ENCODE measurements around the gene FAM216B. TPM values are rescaled to one million over a fixed set of nuclear protein-coding genes. Genes with fewer than 3 reads are reported as not detected.

FAM216B gene
- total RNA-seq, 3 donors from 2014 or later (not counting 1 experiment from before 2014, with no cell fraction given), result not detected

- Histone ChIP-seq H3K27me3 (ENCODE audit: control insufficient read depth, insufficient read depth, low read length) (no peaks in the 10 kb centered on the region), H3K4me1 (ENCODE audit: control insufficient read depth, insufficient read depth, low read length) (no peaks in the 10 kb centered on the region), H3K27ac (ENCODE audit: low read length) (no peak overlapping the region), H3K4me3 (ENCODE audit: low read length) (no peak overlapping the region), H3K9me3 (ENCODE audit: control insufficient read depth, insufficient read depth, low read length) (no peaks in the 10 kb centered on the region), H3K36me3 (ENCODE audit: control insufficient read depth, insufficient read depth, low read length) (no peaks in the 10 kb centered on the region)
- TF ChIP-seq CTCF (IDR thresholded peaks at IDR 0.05), result no peak
- DNase-seq, result peak in 1 of 2 donors; percentile 4
- Mint-ChIP-seq H3K9me3 (no peaks in the 10 kb centered on the region), H3K4me3 (no peak overlapping the region), H3K27me3 (ENCODE audit: low read depth in 2 of 2) (peaks cover 3 to 8% of the 10 kb centered on the region in 2 donors), H3K4me1 (no peaks in the 10 kb centered on the region), H3K27ac (no peak overlapping the region), H3K36me3 (no peaks in the 10 kb centered on the region)
- intact Hi-C loops (cut with micrococcal nuclease), result no loop called here
- no CpG with 5 or more reads among the region's 1 CpG for WGBS (ENCODE audit: insufficient coverage)
- no peak for ATAC-seq
Measured at GRCh38 chr13:42740753-42741152, 40.6 kb upstream of the FAM216B start.

- Mint-ChIP-seq H3K27ac (no peak overlapping the region), H3K9me3 (no peaks in the 10 kb centered on the region), H3K27me3 (ENCODE audit: low read depth in 2 of 2) (peaks cover 3 to 8% of the 10 kb centered on the region in 2 donors), H3K4me1 (no peaks in the 10 kb centered on the region), H3K36me3 (no peaks in the 10 kb centered on the region), H3K4me3 (no peak overlapping the region)
- Histone ChIP-seq H3K9me3 (ENCODE audit: control insufficient read depth, insufficient read depth, low read length) (no peaks in the 10 kb centered on the region), H3K27me3 (ENCODE audit: control insufficient read depth, insufficient read depth, low read length) (no peaks in the 10 kb centered on the region), H3K4me3 (ENCODE audit: low read length) (no peak overlapping the region), H3K36me3 (ENCODE audit: control insufficient read depth, insufficient read depth, low read length) (no peaks in the 10 kb centered on the region), H3K4me1 (ENCODE audit: control insufficient read depth, insufficient read depth, low read length) (no peaks in the 10 kb centered on the region), H3K27ac (ENCODE audit: low read length) (no peak overlapping the region)
- DNase-seq (no peak), ATAC-seq (no peak)
- intact Hi-C loops (cut with micrococcal nuclease), result no loop called here
- WGBS (ENCODE audit: insufficient coverage), result 95% methylated on average over 2 of the region's 2 CpGs
- no peak for TF ChIP-seq CTCF (IDR thresholded peaks at IDR 0.05)
Measured at GRCh38 chr13:42741914-42742313, 39.5 kb upstream of the FAM216B start.

- H3K4me1 Mint-ChIP-seq, result no peaks in the 10 kb centered on the region
- H3K27me3 Mint-ChIP-seq (ENCODE audit: low read depth in 2 of 2), result peaks cover 0 to 2% of the 10 kb centered on the region in 2 donors
- Histone ChIP-seq H3K36me3 (ENCODE audit: control insufficient read depth, insufficient read depth, low read length) (no peaks in the 10 kb centered on the region), H3K4me1 (ENCODE audit: control insufficient read depth, insufficient read depth, low read length) (no peaks in the 10 kb centered on the region), H3K4me3 (ENCODE audit: low read length) (no peak overlapping the region), H3K9me3 (ENCODE audit: control insufficient read depth, insufficient read depth, low read length) (no peaks in the 10 kb centered on the region), H3K27me3 (ENCODE audit: control insufficient read depth, insufficient read depth, low read length) (no peaks in the 10 kb centered on the region), H3K27ac (ENCODE audit: low read length) (no peak overlapping the region)
- H3K36me3 Mint-ChIP-seq, result no peaks in the 10 kb centered on the region
- no peak overlapping the region for H3K27ac Mint-ChIP-seq
- 95% methylated on average over 6 of the region's 6 CpGs for WGBS (ENCODE audit: insufficient coverage)
- DNase-seq (no peak), ATAC-seq (no peak)
- H3K9me3 Mint-ChIP-seq, result no peaks in the 10 kb centered on the region
- no peak overlapping the region for H3K4me3 Mint-ChIP-seq
- no peak for TF ChIP-seq CTCF (IDR thresholded peaks at IDR 0.05)
- intact Hi-C loops (cut with micrococcal nuclease), result no loop called here
Measured at GRCh38 chr13:42745655-42746054, 35.7 kb upstream of the FAM216B start.

GRCh38 chr13:42746866-42747265 lies 34.5 kb upstream of the FAM216B start:
- Histone ChIP-seq H3K4me1 (ENCODE audit: control insufficient read depth, insufficient read depth, low read length) (no peaks in the 10 kb centered on the region), H3K36me3 (ENCODE audit: control insufficient read depth, insufficient read depth, low read length) (no peaks in the 10 kb centered on the region), H3K27ac (ENCODE audit: low read length) (no peak overlapping the region), H3K27me3 (ENCODE audit: control insufficient read depth, insufficient read depth, low read length) (no peaks in the 10 kb centered on the region), H3K9me3 (ENCODE audit: control insufficient read depth, insufficient read depth, low read length) (no peaks in the 10 kb centered on the region), H3K4me3 (ENCODE audit: low read length) (no peak overlapping the region)
- no peaks in the 10 kb centered on the region for H3K36me3 Mint-ChIP-seq
- H3K9me3 Mint-ChIP-seq, result no peaks in the 10 kb centered on the region
- no peak overlapping the region for H3K4me3 Mint-ChIP-seq
- DNase-seq (no peak), ATAC-seq (no peak)
- TF ChIP-seq CTCF (IDR thresholded peaks at IDR 0.05), result no peak
- peaks cover 2 to 5% of the 10 kb centered on the region in 2 donors for H3K27me3 Mint-ChIP-seq (ENCODE audit: low read depth in 2 of 2)
- intact Hi-C loops (cut with micrococcal nuclease), result no loop called here
- WGBS (ENCODE audit: insufficient coverage), result 82% methylated on average over 2 of the region's 2 CpGs
- no peaks in the 10 kb centered on the region for H3K4me1 Mint-ChIP-seq
- H3K27ac Mint-ChIP-seq, result no peak overlapping the region

Measured in natural killer cell (primary cell).